ENCODE data around the gene NKX3-2.

NKX3-2 gene

DNA sequence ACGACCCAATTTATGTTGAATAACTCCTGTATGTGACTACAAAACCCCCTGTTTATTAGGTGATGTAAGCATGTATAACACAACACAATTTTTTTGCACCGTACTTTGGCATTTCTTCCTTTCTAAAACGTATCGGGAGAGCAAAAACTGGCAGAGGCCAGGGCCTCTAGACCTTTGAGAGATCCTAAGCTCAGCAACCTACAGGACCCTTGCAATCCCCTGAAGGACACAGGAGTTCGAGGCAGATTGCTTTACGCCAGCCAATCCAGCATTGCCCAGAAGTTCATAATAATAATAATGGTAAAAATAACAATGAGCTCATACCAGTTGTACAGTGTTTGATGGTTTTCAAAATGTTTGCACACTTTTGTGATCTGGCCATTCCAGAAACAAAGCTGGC is 7.7 kb downstream of the NKX3-2 start (continued):
- TF ChIP-seq ZNF670 (tag by site-specific recombination; IDR thresholded peaks at IDR 0.05; ENCODE audit: low read depth), result no peak
- no peak for TF ChIP-seq ZNF626 (tag by site-specific recombination; IDR thresholded peaks at IDR 0.05)
- no peak for TF ChIP-seq OVOL3 (tag by site-specific recombination; IDR thresholded peaks at IDR 0.05)

DNA sequence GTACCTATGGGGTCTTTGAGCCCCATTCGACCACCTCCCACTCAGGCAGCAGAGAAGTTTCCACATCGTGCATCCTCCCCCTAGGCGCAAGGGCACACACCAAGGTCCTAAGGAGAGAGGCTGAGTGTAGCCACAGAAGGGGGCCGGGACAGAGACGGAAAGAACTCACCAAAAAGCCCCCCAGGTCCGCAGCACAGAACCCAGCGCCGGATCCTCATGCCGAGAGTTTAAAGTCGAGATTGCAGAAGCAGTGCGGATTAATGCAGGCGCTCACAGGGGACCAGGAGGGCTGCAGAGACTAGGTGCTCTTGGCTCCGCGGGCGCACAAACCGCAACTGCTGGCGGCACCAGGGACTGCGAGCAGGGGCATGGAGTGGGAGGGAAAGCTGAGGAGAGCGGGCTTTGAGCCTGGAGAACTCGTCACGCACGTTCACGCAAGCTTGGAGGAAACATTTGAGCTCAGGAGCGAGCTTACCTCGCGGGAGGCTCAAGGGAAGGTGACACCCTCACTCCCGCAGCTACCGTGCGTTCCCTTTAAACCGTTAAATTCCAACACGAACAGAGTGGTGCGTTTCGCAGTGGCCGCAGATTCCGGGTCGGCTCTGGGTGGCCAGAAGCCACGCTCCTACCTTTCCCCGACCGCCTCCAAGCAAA is 8.5 kb downstream of the NKX3-2 start:
- POLR2A ChIA-PET, result no interaction called here
- H3K4me1 ChIP-seq (ENCODE audit: control insufficient read depth, insufficient read depth, low read length), result no peaks in the 10 kb centered on the region
- CTCF ChIA-PET, result no interaction called here

More for the DNA sequence above, 8.5 kb downstream of the NKX3-2 start:
- H3K36me3 ChIP-seq (ENCODE audit: control insufficient read depth in 2 of 2, insufficient read depth in 1 of 2, low read length in 2 of 2), result no peaks in the 10 kb centered on the region
- no peak overlapping the region for H3K27ac ChIP-seq (ENCODE audit: extremely low read depth, low read depth, low read length)
- H3K4me3 ChIP-seq (ENCODE audit: low read depth, low read length), result no peak overlapping the region
- no peaks in the 10 kb centered on the region for H3K9me3 ChIP-seq (ENCODE audit: control insufficient read depth, insufficient read depth, low read depth, low read length)
- TF ChIP-seq ZNF394 (tag by site-specific recombination; IDR thresholded peaks at IDR 0.05; ENCODE audit: borderline replicate concordance), result no peak
- TF ChIP-seq, protein P1, sequence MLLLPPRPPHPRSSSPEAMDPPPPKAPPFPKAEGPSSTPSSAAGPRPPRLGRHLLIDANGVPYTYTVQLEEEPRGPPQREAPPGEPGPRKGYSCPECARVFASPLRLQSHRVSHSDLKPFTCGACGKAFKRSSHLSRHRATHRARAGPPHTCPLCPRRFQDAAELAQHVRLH (tag by site-specific recombination; IDR thresholded peaks at IDR 0.05), result no peak
- TF ChIP-seq ZNF791 (tag by site-specific recombination; IDR thresholded peaks at IDR 0.05), result no peak
- TF ChIP-seq, protein P2, sequence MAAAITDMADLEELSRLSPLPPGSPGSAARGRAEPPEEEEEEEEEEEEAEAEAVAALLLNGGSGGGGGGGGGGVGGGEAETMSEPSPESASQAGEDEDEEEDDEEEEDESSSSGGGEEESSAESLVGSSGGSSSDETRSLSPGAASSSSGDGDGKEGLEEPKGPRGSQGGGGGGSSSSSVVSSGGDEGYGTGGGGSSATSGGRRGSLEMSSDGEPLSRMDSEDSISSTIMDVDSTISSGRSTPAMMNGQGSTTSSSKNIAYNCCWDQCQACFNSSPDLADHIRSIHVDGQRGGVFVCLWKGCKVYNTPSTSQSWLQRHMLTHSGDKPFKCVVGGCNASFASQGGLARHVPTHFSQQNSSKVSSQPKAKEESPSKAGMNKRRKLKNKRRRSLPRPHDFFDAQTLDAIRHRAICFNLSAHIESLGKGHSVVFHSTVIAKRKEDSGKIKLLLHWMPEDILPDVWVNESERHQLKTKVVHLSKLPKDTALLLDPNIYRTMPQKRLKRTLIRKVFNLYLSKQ (tag by site-specific recombination; IDR thresholded peaks at IDR 0.05; ENCODE audit: borderline replicate concordance), result no peak
- TF ChIP-seq ZNF843 (tag by site-specific recombination; IDR thresholded peaks at IDR 0.05), result no peak
- no peak for TF ChIP-seq ZNF311 (tag by site-specific recombination; IDR thresholded peaks at IDR 0.05; ENCODE audit: borderline replicate concordance)
- TF ChIP-seq, protein P3, sequence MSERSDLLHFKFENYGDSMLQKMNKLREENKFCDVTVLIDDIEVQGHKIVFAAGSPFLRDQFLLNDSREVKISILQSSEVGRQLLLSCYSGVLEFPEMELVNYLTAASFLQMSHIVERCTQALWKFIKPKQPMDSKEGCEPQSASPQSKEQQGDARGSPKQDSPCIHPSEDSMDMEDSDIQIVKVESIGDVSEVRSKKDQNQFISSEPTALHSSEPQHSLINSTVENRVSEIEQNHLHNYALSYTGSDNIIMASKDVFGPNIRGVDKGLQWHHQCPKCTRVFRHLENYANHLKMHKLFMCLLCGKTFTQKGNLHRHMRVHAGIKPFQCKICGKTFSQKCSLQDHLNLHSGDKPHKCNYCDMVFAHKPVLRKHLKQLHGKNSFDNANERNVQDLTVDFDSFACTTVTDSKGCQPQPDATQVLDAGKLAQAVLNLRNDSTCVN (tag by site-specific recombination; optimal IDR thresholded peaks at IDR 0.05), result no peak
- TF ChIP-seq ZNF274 (IDR thresholded peaks at IDR 0.05; ENCODE audit: low read length), result no peak
- TF ChIP-seq ZNF274 (tag by site-specific recombination; IDR thresholded peaks at IDR 0.05; ENCODE audit: borderline replicate concordance), result no peak
- TF ChIP-seq, protein P4, sequence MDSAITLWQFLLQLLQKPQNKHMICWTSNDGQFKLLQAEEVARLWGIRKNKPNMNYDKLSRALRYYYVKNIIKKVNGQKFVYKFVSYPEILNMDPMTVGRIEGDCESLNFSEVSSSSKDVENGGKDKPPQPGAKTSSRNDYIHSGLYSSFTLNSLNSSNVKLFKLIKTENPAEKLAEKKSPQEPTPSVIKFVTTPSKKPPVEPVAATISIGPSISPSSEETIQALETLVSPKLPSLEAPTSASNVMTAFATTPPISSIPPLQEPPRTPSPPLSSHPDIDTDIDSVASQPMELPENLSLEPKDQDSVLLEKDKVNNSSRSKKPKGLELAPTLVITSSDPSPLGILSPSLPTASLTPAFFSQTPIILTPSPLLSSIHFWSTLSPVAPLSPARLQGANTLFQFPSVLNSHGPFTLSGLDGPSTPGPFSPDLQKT (IDR thresholded peaks at IDR 0.05; ENCODE audit: borderline replicate concordance, low read depth, low read length), result no peak
- no peak for TF ChIP-seq ZNF211 (tag by site-specific recombination; IDR thresholded peaks at IDR 0.05; ENCODE audit: low read depth)
- no peak for TF ChIP-seq SETDB1 (IDR thresholded peaks at IDR 0.05; ENCODE audit: insufficient read length, low read length)
- no peak for TF ChIP-seq SALL2 (tag by site-specific recombination; IDR thresholded peaks at IDR 0.05; ENCODE audit: borderline replicate concordance)
- TF ChIP-seq ZBTB48 (tag by site-specific recombination; IDR thresholded peaks at IDR 0.05), result no peak
- TF ChIP-seq, protein P5, sequence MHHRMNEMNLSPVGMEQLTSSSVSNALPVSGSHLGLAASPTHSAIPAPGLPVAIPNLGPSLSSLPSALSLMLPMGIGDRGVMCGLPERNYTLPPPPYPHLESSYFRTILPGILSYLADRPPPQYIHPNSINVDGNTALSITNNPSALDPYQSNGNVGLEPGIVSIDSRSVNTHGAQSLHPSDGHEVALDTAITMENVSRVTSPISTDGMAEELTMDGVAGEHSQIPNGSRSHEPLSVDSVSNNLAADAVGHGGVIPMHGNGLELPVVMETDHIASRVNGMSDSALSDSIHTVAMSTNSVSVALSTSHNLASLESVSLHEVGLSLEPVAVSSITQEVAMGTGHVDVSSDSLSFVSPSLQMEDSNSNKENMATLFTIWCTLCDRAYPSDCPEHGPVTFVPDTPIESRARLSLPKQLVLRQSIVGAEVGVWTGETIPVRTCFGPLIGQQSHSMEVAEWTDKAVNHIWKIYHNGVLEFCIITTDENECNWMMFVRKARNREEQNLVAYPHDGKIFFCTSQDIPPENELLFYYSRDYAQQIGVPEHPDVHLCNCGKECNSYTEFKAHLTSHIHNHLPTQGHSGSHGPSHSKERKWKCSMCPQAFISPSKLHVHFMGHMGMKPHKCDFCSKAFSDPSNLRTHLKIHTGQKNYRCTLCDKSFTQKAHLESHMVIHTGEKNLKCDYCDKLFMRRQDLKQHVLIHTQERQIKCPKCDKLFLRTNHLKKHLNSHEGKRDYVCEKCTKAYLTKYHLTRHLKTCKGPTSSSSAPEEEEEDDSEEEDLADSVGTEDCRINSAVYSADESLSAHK (tag by site-specific recombination; IDR thresholded peaks at IDR 0.05), result no peak
- TF ChIP-seq, protein P6, sequence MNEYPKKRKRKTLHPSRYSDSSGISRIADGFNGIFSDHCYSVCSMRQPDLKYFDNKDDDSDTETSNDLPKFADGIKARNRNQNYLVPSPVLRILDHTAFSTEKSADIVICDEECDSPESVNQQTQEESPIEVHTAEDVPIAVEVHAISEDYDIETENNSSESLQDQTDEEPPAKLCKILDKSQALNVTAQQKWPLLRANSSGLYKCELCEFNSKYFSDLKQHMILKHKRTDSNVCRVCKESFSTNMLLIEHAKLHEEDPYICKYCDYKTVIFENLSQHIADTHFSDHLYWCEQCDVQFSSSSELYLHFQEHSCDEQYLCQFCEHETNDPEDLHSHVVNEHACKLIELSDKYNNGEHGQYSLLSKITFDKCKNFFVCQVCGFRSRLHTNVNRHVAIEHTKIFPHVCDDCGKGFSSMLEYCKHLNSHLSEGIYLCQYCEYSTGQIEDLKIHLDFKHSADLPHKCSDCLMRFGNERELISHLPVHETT (tag by site-specific recombination; IDR thresholded peaks at IDR 0.05), result no peak
- TF ChIP-seq ZEB2 (tag by site-specific recombination; IDR thresholded peaks at IDR 0.05), result no peak
- no peak for TF ChIP-seq ZNF366 (tag by site-specific recombination; conservative IDR thresholded peaks at IDR 0.05)
